ENCODE data around the gene VTI1A.

DNA sequence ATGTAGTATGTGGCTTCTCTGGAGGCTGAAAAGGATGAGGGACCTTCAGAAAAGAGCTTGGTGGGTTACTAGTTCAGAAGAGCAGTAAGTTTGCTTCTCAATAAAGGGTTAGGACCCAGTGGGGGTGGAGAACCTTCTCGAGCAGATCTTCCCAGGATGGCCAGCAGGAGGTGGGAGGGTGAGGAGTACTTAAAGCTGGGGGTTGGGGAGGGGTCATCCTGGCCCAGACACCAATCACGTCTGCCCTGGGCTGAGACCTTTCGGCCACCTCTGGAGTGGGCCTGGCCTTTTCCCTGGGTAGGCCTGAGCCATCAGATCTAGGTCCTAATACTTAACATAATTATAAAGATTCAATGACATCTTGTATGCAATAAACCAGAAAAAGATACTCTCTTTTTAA is 354.0 kb downstream of the VTI1A start:
- TF ChIP-seq, protein P1, sequence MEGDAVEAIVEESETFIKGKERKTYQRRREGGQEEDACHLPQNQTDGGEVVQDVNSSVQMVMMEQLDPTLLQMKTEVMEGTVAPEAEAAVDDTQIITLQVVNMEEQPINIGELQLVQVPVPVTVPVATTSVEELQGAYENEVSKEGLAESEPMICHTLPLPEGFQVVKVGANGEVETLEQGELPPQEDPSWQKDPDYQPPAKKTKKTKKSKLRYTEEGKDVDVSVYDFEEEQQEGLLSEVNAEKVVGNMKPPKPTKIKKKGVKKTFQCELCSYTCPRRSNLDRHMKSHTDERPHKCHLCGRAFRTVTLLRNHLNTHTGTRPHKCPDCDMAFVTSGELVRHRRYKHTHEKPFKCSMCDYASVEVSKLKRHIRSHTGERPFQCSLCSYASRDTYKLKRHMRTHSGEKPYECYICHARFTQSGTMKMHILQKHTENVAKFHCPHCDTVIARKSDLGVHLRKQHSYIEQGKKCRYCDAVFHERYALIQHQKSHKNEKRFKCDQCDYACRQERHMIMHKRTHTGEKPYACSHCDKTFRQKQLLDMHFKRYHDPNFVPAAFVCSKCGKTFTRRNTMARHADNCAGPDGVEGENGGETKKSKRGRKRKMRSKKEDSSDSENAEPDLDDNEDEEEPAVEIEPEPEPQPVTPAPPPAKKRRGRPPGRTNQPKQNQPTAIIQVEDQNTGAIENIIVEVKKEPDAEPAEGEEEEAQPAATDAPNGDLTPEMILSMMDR (conservative IDR thresholded peaks at IDR 0.05; ENCODE audit: low read depth in 2 of 2), result peak in 1 of 2 experiments; percentile 11; a peak in 2 of 4 replicates
- TF ChIP-seq POLR2AphosphoS5 (IDR thresholded peaks at IDR 0.05; ENCODE audit: low read depth) (no peak), NANOG (IDR thresholded peaks at IDR 0.05; ENCODE audit: borderline replicate concordance) (no peak), EZH2 (IDR thresholded peaks at IDR 0.05; ENCODE audit: low read depth, unreplicated experiment) (no peak), ZNF114 (CRISPR knock-in tag; IDR thresholded peaks at IDR 0.05) (no peak), JUNB (IDR thresholded peaks at IDR 0.05; ENCODE audit: unreplicated experiment) (no peak), EZH2phosphoT487 (IDR thresholded peaks at IDR 0.05; ENCODE audit: unreplicated experiment) (no peak), CREB1 (CRISPR knock-in tag; IDR thresholded peaks at IDR 0.05; ENCODE audit: low read depth) (no peak), STAT1 (IDR thresholded peaks at IDR 0.05; ENCODE audit: unreplicated experiment) (no peak)
- TF ChIP-seq, protein P2, sequence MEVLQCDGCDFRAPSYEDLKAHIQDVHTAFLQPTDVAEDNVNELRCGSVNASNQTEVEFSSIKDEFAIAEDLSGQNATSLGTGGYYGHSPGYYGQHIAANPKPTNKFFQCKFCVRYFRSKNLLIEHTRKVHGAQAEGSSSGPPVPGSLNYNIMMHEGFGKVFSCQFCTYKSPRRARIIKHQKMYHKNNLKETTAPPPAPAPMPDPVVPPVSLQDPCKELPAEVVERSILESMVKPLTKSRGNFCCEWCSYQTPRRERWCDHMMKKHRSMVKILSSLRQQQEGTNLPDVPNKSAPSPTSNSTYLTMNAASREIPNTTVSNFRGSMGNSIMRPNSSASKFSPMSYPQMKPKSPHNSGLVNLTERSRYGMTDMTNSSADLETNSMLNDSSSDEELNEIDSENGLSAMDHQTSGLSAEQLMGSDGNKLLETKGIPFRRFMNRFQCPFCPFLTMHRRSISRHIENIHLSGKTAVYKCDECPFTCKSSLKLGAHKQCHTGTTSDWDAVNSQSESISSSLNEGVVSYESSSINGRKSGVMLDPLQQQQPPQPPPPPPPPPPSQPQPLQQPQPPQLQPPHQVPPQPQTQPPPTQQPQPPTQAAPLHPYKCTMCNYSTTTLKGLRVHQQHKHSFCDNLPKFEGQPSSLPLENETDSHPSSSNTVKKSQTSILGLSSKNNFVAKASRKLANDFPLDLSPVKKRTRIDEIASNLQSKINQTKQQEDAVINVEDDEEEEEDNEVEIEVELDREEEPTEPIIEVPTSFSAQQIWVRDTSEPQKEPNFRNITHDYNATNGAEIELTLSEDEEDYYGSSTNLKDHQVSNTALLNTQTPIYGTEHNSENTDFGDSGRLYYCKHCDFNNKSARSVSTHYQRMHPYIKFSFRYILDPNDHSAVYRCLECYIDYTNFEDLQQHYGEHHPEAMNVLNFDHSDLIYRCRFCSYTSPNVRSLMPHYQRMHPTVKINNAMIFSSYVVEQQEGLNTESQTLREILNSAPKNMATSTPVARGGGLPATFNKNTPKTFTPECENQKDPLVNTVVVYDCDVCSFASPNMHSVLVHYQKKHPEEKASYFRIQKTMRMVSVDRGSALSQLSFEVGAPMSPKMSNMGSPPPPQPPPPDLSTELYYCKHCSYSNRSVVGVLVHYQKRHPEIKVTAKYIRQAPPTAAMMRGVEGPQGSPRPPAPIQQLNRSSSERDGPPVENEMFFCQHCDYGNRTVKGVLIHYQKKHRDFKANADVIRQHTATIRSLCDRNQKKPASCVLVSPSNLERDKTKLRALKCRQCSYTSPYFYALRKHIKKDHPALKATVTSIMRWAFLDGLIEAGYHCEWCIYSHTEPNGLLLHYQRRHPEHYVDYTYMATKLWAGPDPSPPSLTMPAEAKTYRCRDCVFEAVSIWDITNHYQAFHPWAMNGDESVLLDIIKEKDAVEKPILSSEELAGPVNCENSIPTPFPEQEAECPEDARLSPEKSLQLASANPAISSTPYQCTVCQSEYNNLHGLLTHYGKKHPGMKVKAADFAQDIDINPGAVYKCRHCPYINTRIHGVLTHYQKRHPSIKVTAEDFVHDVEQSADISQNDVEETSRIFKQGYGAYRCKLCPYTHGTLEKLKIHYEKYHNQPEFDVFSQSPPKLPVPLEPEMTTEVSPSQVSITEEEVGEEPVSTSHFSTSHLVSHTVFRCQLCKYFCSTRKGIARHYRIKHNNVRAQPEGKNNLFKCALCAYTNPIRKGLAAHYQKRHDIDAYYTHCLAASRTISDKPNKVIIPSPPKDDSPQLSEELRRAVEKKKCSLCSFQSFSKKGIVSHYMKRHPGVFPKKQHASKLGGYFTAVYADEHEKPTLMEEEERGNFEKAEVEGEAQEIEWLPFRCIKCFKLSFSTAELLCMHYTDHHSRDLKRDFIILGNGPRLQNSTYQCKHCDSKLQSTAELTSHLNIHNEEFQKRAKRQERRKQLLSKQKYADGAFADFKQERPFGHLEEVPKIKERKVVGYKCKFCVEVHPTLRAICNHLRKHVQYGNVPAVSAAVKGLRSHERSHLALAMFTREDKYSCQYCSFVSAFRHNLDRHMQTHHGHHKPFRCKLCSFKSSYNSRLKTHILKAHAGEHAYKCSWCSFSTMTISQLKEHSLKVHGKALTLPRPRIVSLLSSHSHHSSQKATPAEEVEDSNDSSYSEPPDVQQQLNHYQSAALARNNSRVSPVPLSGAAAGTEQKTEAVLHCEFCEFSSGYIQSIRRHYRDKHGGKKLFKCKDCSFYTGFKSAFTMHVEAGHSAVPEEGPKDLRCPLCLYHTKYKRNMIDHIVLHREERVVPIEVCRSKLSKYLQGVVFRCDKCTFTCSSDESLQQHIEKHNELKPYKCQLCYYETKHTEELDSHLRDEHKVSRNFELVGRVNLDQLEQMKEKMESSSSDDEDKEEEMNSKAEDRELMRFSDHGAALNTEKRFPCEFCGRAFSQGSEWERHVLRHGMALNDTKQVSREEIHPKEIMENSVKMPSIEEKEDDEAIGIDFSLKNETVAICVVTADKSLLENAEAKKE (CRISPR knock-in tag; IDR thresholded peaks at IDR 0.05), result no peak
- TF ChIP-seq, protein P3, sequence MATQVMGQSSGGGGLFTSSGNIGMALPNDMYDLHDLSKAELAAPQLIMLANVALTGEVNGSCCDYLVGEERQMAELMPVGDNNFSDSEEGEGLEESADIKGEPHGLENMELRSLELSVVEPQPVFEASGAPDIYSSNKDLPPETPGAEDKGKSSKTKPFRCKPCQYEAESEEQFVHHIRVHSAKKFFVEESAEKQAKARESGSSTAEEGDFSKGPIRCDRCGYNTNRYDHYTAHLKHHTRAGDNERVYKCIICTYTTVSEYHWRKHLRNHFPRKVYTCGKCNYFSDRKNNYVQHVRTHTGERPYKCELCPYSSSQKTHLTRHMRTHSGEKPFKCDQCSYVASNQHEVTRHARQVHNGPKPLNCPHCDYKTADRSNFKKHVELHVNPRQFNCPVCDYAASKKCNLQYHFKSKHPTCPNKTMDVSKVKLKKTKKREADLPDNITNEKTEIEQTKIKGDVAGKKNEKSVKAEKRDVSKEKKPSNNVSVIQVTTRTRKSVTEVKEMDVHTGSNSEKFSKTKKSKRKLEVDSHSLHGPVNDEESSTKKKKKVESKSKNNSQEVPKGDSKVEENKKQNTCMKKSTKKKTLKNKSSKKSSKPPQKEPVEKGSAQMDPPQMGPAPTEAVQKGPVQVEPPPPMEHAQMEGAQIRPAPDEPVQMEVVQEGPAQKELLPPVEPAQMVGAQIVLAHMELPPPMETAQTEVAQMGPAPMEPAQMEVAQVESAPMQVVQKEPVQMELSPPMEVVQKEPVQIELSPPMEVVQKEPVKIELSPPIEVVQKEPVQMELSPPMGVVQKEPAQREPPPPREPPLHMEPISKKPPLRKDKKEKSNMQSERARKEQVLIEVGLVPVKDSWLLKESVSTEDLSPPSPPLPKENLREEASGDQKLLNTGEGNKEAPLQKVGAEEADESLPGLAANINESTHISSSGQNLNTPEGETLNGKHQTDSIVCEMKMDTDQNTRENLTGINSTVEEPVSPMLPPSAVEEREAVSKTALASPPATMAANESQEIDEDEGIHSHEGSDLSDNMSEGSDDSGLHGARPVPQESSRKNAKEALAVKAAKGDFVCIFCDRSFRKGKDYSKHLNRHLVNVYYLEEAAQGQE (IDR thresholded peaks at IDR 0.05; ENCODE audit: unreplicated experiment), result no peak
